Liver (tissue), 3 donors: Measurements from ENCODE around the gene SGF29.
"Not testable (repeated sequence)": the region's sequence is repeated elsewhere in the genome, so short reads cannot be mapped to it uniquely, and the experiment has no call there.

Experiments
- GABPA ChIP-seq, 2 donors: IDR thresholded peaks in 1 of 2; conservative IDR thresholded peaks in 1 of 2; 2 replicates each; pipeline ENCODE4 v1.6.1; 2016; ENCODE audit warnings: antibody characterized with exemption in 2 of 2, mild to moderate bottlenecking in 1 of 2, moderate library complexity in 1 of 2
- JUND ChIP-seq, 2 donors: IDR thresholded peaks; 2 replicates each; pipeline ENCODE4 v1.6.1; 2016; ENCODE audit warnings: antibody characterized with exemption in 2 of 2
- RAD21 ChIP-seq, 2 donors: IDR thresholded peaks; 2 replicates each; pipeline ENCODE4 v1.6.1; 2016; ENCODE audit warnings: antibody characterized with exemption in 2 of 2, mild to moderate bottlenecking in 2 of 2
- SP1 ChIP-seq: IDR thresholded peaks from 2 replicates; pipeline ENCODE4 v1.6.1; 2018; ENCODE audit warnings: antibody characterized with exemption, mild to moderate bottlenecking
- TAF1 ChIP-seq: conservative IDR thresholded peaks from 2 replicates; pipeline ENCODE4 v1.6.1; 2016; ENCODE audit warnings: antibody characterized with exemption, mild to moderate bottlenecking
- YY1 ChIP-seq: IDR thresholded peaks from 2 replicates; pipeline ENCODE4 v1.6.1; 2016; ENCODE audit warnings: antibody characterized with exemption, mild to moderate bottlenecking
- TF ChIP-seq, protein P1 (sequence below): fragments of 150-350 bp; IDR thresholded peaks from 2 replicates; pipeline ENCODE4 v1.5.1; 2017; ENCODE audit warnings: improper control_type of control experiment, low read depth, low read length; ENCODE audit not compliant: missing input control
- TF ChIP-seq, protein P2 (sequence below): IDR thresholded peaks from 2 replicates; pipeline ENCODE4 v1.6.1; 2016; ENCODE audit warnings: antibody characterized with exemption, mild to moderate bottlenecking
- donor health status: healthy.
- donor health status: healthy.

DNA sequence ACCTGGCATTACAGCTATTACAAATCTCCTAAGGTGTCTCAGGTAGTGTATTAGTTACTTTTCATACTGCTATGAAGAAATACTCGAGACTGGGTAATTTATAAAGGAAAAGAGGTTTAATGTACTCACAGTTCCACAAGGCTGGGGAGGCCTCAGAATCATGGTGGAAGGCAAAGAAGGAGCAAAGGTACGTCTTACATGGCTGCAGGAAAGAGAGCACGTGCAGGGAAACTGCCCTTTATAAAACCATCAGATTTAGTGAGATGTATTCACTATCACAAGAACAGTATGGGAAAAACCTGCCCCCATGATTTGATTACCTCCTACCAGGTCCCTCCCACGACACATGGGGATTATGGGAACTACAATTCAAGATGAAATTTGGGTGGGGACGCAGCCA is 77.2 kb downstream of the SGF29 start:
- TF ChIP-seq, protein P1, sequence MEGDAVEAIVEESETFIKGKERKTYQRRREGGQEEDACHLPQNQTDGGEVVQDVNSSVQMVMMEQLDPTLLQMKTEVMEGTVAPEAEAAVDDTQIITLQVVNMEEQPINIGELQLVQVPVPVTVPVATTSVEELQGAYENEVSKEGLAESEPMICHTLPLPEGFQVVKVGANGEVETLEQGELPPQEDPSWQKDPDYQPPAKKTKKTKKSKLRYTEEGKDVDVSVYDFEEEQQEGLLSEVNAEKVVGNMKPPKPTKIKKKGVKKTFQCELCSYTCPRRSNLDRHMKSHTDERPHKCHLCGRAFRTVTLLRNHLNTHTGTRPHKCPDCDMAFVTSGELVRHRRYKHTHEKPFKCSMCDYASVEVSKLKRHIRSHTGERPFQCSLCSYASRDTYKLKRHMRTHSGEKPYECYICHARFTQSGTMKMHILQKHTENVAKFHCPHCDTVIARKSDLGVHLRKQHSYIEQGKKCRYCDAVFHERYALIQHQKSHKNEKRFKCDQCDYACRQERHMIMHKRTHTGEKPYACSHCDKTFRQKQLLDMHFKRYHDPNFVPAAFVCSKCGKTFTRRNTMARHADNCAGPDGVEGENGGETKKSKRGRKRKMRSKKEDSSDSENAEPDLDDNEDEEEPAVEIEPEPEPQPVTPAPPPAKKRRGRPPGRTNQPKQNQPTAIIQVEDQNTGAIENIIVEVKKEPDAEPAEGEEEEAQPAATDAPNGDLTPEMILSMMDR = not testable (repeated sequence)
- not testable (repeated sequence) for TF ChIP-seq TAF1; YY1; GABPA (IDR thresholded peaks at IDR 0.05 in 1 of 2, conservative IDR thresholded peaks at IDR 0.05 in 1 of 2); JUND (IDR thresholded peaks at IDR 0.05); RAD21 (IDR thresholded peaks at IDR 0.05); SP1
- TF ChIP-seq, protein P2, sequence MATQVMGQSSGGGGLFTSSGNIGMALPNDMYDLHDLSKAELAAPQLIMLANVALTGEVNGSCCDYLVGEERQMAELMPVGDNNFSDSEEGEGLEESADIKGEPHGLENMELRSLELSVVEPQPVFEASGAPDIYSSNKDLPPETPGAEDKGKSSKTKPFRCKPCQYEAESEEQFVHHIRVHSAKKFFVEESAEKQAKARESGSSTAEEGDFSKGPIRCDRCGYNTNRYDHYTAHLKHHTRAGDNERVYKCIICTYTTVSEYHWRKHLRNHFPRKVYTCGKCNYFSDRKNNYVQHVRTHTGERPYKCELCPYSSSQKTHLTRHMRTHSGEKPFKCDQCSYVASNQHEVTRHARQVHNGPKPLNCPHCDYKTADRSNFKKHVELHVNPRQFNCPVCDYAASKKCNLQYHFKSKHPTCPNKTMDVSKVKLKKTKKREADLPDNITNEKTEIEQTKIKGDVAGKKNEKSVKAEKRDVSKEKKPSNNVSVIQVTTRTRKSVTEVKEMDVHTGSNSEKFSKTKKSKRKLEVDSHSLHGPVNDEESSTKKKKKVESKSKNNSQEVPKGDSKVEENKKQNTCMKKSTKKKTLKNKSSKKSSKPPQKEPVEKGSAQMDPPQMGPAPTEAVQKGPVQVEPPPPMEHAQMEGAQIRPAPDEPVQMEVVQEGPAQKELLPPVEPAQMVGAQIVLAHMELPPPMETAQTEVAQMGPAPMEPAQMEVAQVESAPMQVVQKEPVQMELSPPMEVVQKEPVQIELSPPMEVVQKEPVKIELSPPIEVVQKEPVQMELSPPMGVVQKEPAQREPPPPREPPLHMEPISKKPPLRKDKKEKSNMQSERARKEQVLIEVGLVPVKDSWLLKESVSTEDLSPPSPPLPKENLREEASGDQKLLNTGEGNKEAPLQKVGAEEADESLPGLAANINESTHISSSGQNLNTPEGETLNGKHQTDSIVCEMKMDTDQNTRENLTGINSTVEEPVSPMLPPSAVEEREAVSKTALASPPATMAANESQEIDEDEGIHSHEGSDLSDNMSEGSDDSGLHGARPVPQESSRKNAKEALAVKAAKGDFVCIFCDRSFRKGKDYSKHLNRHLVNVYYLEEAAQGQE = not testable (repeated sequence)
